ENCODE measurements around the gene INO80.
"Not testable (repeated sequence)": the region's sequence is repeated elsewhere in the genome, so short reads cannot be mapped to it uniquely, and the experiment has no call there.

Gene INO80

GRCh38 chr15:40960151-40960885, 155.8 kb downstream of the INO80 start:
- DNase-seq, result no peak

GRCh38 chr15:40959331-40960141, 156.5 kb downstream of the INO80 start:
- DNase-seq, result no peak

GRCh38 chr15:40958723-40959122, 157.4 kb downstream of the INO80 start:
- DNase-seq, result no peak

- DNase-seq, result no peak
These were observed 157.9 kb downstream of the INO80 start for GRCh38 chr15:40958146-40958545.

GRCh38 chr15:40957581-40958051, 158.5 kb downstream of the INO80 start:
- no peak for DNase-seq

- DNase-seq, result no peak
These were observed 159.0 kb downstream of the INO80 start for GRCh38 chr15:40957041-40957555.

GRCh38 chr15:40956541-40956982, 159.5 kb downstream of the INO80 start:
- no peak for DNase-seq

GRCh38 chr15:40955930-40956540, 160.0 kb downstream of the INO80 start:
- no peak for DNase-seq

- no peak for DNase-seq
These were observed 160.8 kb downstream of the INO80 start for GRCh38 chr15:40955141-40955903.

GRCh38 chr15:40954158-40954848, 161.8 kb downstream of the INO80 start:
- not testable (repeated sequence) for DNase-seq

GRCh38 chr15:40953713-40954074, 162.4 kb downstream of the INO80 start:
- no peak for DNase-seq

- peak; percentile 98 for DNase-seq
These were observed 163.0 kb downstream of the INO80 start, which contains the start of gene CHAC1 for GRCh38 chr15:40952901-40953712. Gene CHAC1 (plus strand): TSS chr15:40953471. CDS start chr15:40953584, 113 bp downstream.

GRCh38 chr15:40952301-40952900, 163.7 kb downstream of the INO80 start:
- DNase-seq, result no peak

- DNase-seq, result no peak
These were observed 164.3 kb downstream of the INO80 start for GRCh38 chr15:40951764-40952163.

GRCh38 chr15:40949756-40950207, 166.3 kb downstream of the INO80 start:
- no peak for DNase-seq

GRCh38 chr15:40948706-40949473, 167.2 kb downstream of the INO80 start:
- no peak for DNase-seq

- no peak for DNase-seq
These were observed 171.4 kb downstream of the INO80 start for GRCh38 chr15:40944510-40945296.

- no peak for DNase-seq
These were observed 172.2 kb downstream of the INO80 start for GRCh38 chr15:40943764-40944365.
